ENCODE measurements around the gene LRRC73.

DNA sequence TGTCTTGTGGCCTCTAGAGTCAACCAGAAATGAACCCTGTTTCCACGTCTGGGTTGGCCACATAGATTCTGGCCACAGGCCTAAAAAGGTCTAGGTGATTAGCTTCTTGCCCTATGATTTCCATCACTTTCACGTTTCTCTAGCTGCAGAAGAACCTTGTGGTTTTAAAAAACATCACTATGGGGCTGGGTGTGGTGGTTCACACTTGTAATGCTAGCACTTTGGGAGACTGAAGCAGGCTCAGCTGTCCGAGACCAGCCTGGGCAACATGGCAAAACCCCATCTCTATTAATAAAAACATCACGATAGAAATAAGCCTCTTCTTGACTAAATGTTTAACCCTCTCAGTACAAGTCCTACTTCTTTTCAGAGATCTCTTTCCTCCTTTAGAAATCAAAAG, 34.3 kb upstream of the LRRC73 start:
- TF ChIP-seq, protein P1, sequence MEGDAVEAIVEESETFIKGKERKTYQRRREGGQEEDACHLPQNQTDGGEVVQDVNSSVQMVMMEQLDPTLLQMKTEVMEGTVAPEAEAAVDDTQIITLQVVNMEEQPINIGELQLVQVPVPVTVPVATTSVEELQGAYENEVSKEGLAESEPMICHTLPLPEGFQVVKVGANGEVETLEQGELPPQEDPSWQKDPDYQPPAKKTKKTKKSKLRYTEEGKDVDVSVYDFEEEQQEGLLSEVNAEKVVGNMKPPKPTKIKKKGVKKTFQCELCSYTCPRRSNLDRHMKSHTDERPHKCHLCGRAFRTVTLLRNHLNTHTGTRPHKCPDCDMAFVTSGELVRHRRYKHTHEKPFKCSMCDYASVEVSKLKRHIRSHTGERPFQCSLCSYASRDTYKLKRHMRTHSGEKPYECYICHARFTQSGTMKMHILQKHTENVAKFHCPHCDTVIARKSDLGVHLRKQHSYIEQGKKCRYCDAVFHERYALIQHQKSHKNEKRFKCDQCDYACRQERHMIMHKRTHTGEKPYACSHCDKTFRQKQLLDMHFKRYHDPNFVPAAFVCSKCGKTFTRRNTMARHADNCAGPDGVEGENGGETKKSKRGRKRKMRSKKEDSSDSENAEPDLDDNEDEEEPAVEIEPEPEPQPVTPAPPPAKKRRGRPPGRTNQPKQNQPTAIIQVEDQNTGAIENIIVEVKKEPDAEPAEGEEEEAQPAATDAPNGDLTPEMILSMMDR (IDR thresholded peaks at IDR 0.05; ENCODE audit: low read depth, low read length) = no peak
- no peak for TF ChIP-seq POLR2A (IDR thresholded peaks at IDR 0.05; ENCODE audit: extremely low read depth, insufficient read length)
